Gastroesophageal sphincter (tissue), 4 donors: ENCODE results near the gene PTPRD. TPM values are rescaled to one million over a fixed set of nuclear protein-coding genes. Genes with fewer than 3 reads are reported as not detected.

Experiments
- ATAC-seq: fragments of 150-250 bp; one replicate; pipeline ENCODE4 v1.9.1; 2016; ENCODE audit warnings: mild to moderate bottlenecking, moderate library complexity
- H3K27ac ChIP-seq, 4 donors: fragments of 200-600 bp; sonication (generic) in 3 of 4; 1 replicate in 3 of 4; 2 replicates in 1 of 4; pipeline ENCODE4 v1.5.1; 2016 to 2019
- H3K27me3 ChIP-seq: fragments of 200-600 bp; sonication (generic); one replicate; pipeline ENCODE4 v1.5.1; 2019
- H3K36me3 ChIP-seq, 2 donors: fragments of 200-600 bp; sonication (generic); one replicate each; pipeline ENCODE4 v1.5.1; 2019; ENCODE audit warnings: control low read depth in 1 of 2
- H3K4me1 ChIP-seq, 3 donors: fragments of 200-600 bp; sonication (generic); 1 replicate in 2 of 3; 2 replicates in 1 of 3; pipeline ENCODE4 v1.5.1; 2016 to 2019; ENCODE audit warnings: control low read depth in 2 of 3
- H3K4me3 ChIP-seq, 2 donors: fragments of 200-600 bp; sonication (generic); one replicate each; pipeline ENCODE4 v1.5.1; 2019; ENCODE audit warnings: mild to moderate bottlenecking in 1 of 2, moderate library complexity in 1 of 2
- H3K9me3 ChIP-seq, 3 donors: fragments of 200-600 bp; sonication (generic); one replicate each; pipeline ENCODE4 v1.5.1; 2017 to 2019; ENCODE audit warnings: control low read depth in 2 of 3
- CTCF ChIP-seq, 4 experiments: fragments of 200-600 bp in 2 of 4; fragments of 450-650 bp in 2 of 4; sonication (generic) in 1 of 4; IDR thresholded peaks; one replicate each; pipeline ENCODE4 v1.5.1; 2017 to 2019; ENCODE audit warnings: antibody characterized with exemption in 4 of 4, mild to moderate bottlenecking in 2 of 4, moderate library complexity in 2 of 4
- EP300 ChIP-seq: sonication (generic); formaldehyde crosslinking; IDR thresholded peaks from one replicate; pipeline ENCODE4 v1.6.1; 2017; ENCODE audit warnings: antibody characterized with exemption, mild to moderate bottlenecking
- POLR2A ChIP-seq, 2 donors: fragments of 450-650 bp; IDR thresholded peaks; one replicate each; pipeline ENCODE4 v1.6.1; 2017; ENCODE audit warnings: antibody characterized with exemption in 2 of 2, mild to moderate bottlenecking in 2 of 2, moderate library complexity in 1 of 2
- POLR2AphosphoS5 ChIP-seq: sonication (generic); formaldehyde crosslinking; IDR thresholded peaks from one replicate; pipeline ENCODE4 v1.6.1; 2017; ENCODE audit warnings: antibody characterized with exemption
- WGBS, 2 donors: methylation state at CpG; one replicate each; pipeline ENCODE4 v1.1.5; 2018; ENCODE audit warnings: low coverage in 1 of 2; 5-methylcytosine and 5-hydroxymethylcytosine counted together
- total RNA-seq, 4 donors: library from RNA; depleted of rRNA; stranded (reverse); fragments of >200 nt; gene quantifications; one replicate each; pipeline ENCODE4 v1.1.0, GENCODE V29; 2016

PTPRD gene
- total RNA-seq, 4 donors from 2014 or later: 3.5 to 53.9 (median 15.8) TPM

- Histone ChIP-seq H3K4me3 (no peak overlapping the region), H3K36me3 (no peaks in the 10 kb centered on the region), H3K9me3 (no peaks in the 10 kb centered on the region), H3K4me1 (no peaks in the 10 kb centered on the region), H3K27ac (no peak overlapping the region), H3K27me3 (no peaks in the 10 kb centered on the region)
- no peak for TF ChIP-seq EP300
- TF ChIP-seq POLR2A (IDR thresholded peaks at IDR 0.05): no peak
- no peak for TF ChIP-seq POLR2AphosphoS5
- no peak for TF ChIP-seq CTCF (IDR thresholded peaks at IDR 0.05)
- ATAC-seq: no peak
- WGBS, 2 donors: 51 to 62% methylated on average over 3 of the region's 3 CpGs
These were observed 688.4 kb downstream of the PTPRD start for GRCh38 chr9:9924376-9924775.

GRCh38 chr9:9921805-9922204 lies 691.0 kb downstream of the PTPRD start:
- no peak for ATAC-seq
- no peaks in the 10 kb centered on the region for H3K36me3 ChIP-seq
- H3K27ac ChIP-seq: no peak overlapping the region
- no peaks in the 10 kb centered on the region for H3K4me1 ChIP-seq
- TF ChIP-seq EP300 (no peak), POLR2AphosphoS5 (no peak), CTCF (IDR thresholded peaks at IDR 0.05) (no peak), POLR2A (IDR thresholded peaks at IDR 0.05) (no peak)
- no peak overlapping the region for H3K4me3 ChIP-seq
- H3K27me3 ChIP-seq: no peaks in the 10 kb centered on the region
- H3K9me3 ChIP-seq: no peaks in the 10 kb centered on the region
- WGBS, 2 donors: 56 to 58% methylated on average over 2 of the region's 2 CpGs

GRCh38 chr9:9920425-9921060 lies 692.3 kb downstream of the PTPRD start:
- Histone ChIP-seq H3K27ac (no peak overlapping the region), H3K9me3 (peaks cover 0 to 6% (median 0%) of the 10 kb centered on the region in 3 donors), H3K4me1 (no peaks in the 10 kb centered on the region), H3K36me3 (no peaks in the 10 kb centered on the region), H3K27me3 (no peaks in the 10 kb centered on the region), H3K4me3 (no peak overlapping the region)
- 48 to 64% methylated on average over 5 to 7 of the region's 7 CpGs for WGBS, 2 donors
- TF ChIP-seq EP300: no peak
- TF ChIP-seq POLR2A (IDR thresholded peaks at IDR 0.05): no peak
- no peak for TF ChIP-seq CTCF (IDR thresholded peaks at IDR 0.05)
- no peak for TF ChIP-seq POLR2AphosphoS5
- ATAC-seq: no peak

DNA sequence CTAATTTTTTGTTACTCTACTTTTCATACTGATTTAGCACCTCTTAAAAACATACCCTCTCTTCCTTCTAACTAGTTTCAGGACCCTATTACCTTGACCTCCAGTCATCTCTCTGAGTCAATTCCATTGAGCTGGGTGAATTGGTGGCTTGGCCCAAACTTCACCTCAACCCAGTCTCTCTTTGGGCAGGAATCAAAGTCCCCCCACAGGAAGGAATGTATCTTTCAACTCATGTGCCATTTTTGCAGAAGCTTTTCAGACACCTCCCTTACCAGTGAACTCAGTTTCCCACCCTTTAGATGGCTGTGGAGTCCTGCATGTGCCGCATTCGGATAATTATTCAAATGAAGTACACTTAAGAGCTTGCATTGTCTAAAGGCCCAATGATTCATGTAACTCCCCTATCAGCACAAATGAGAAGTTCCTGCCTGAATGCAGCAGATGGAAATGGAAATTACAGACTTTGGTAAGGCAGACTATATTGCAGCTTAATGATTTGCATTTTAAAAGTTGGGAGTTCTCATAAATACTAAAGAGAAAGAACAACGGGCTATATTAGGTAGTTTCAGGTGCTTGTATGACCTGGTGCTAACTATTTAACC lies 693.5 kb downstream of the PTPRD start:
- H3K9me3 ChIP-seq: peaks cover 0 to 16% (median 0%) of the 10 kb centered on the region in 3 donors
- TF ChIP-seq POLR2A (IDR thresholded peaks at IDR 0.05) (no peak), POLR2AphosphoS5 (no peak), CTCF (IDR thresholded peaks at IDR 0.05) (no peak), EP300 (no peak)
- no peak for ATAC-seq
- H3K36me3 ChIP-seq: no peaks in the 10 kb centered on the region
- 82 to 85% methylated on average over 2 to 3 of the region's 3 CpGs for WGBS, 2 donors
- H3K27ac ChIP-seq: no peak overlapping the region
- H3K4me3 ChIP-seq: no peak overlapping the region
- H3K27me3 ChIP-seq: no peaks in the 10 kb centered on the region
- H3K4me1 ChIP-seq: no peaks in the 10 kb centered on the region

DNA sequence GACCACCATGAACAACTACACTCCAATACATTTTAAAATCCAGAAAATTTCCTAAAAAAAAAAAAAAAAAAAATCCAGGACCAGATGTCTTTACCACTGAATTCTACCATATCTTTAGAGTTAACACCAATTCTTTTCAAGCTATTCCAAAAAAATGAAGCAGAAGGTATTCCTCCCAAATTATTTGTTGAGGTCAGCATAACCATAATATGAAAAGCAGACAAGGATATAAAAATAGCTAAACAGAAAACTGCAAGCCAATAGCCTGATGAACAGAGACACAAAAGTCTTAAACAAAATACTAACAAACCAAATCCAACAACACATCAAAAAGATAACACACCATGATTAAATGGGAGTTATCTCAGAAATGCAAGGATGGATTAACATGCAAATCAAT lies 695.4 kb downstream of the PTPRD start:
- no peak for ATAC-seq
- TF ChIP-seq CTCF (IDR thresholded peaks at IDR 0.05): no peak
- H3K9me3 ChIP-seq: peaks cover 0 to 18% (median 0%) of the 10 kb centered on the region in 3 donors
- H3K4me3 ChIP-seq: no peak overlapping the region
- H3K27ac ChIP-seq: no peak overlapping the region
- no peaks in the 10 kb centered on the region for H3K27me3 ChIP-seq
- H3K4me1 ChIP-seq: no peaks in the 10 kb centered on the region
- no peaks in the 10 kb centered on the region for H3K36me3 ChIP-seq
